GM19372 (cell line): ENCODE data around the gene ARHGAP5.
"Not testable (repeated sequence)": the region's sequence is repeated elsewhere in the genome, so short reads cannot be mapped to it uniquely, and the experiment has no call there.

Source experiments
- ATAC-seq: cut with Tn5 transposase; IDR thresholded peaks from one replicate; pipeline ENCODE4 v1.9.1; 2021; ENCODE audit warnings: mild to moderate bottlenecking, low read depth, moderate library complexity; ENCODE audit not compliant: unreplicated experiment

Gene ARHGAP5

GRCh38 chr14:32104308-32104707 lies 27.2 kb downstream of the ARHGAP5 start:
- ATAC-seq = no peak

- ATAC-seq = no peak
Measured at GRCh38 chr14:32104803-32105202, 27.7 kb downstream of the ARHGAP5 start.

- ATAC-seq = no peak
Measured at GRCh38 chr14:32109676-32110547, 32.8 kb downstream of the ARHGAP5 start.

GRCh38 chr14:32110548-32110896 lies 33.4 kb downstream of the ARHGAP5 start:
- ATAC-seq = no peak

- no peak for ATAC-seq
Measured at GRCh38 chr14:32121536-32121935, 44.4 kb downstream of the ARHGAP5 start.

- no peak for ATAC-seq
Measured at GRCh38 chr14:32121948-32122347, 44.8 kb downstream of the ARHGAP5 start.

GRCh38 chr14:32126899-32127730 lies 50.0 kb downstream of the ARHGAP5 start:
- not testable (repeated sequence) for ATAC-seq

- ATAC-seq = not testable (repeated sequence)
Measured at GRCh38 chr14:32127731-32128654, 50.9 kb downstream of the ARHGAP5 start.

GRCh38 chr14:32128703-32129102 lies 51.6 kb downstream of the ARHGAP5 start:
- no peak for ATAC-seq

- no peak for ATAC-seq
Measured at GRCh38 chr14:32129124-32129523, 52.0 kb downstream of the ARHGAP5 start.

GRCh38 chr14:32131689-32132088 lies 54.6 kb downstream of the ARHGAP5 start:
- ATAC-seq = not testable (repeated sequence)

- no peak for ATAC-seq
Measured at GRCh38 chr14:32134448-32135097, 57.5 kb downstream of the ARHGAP5 start.

- ATAC-seq = no peak
Measured at GRCh38 chr14:32136027-32136825, 59.1 kb downstream of the ARHGAP5 start.

GRCh38 chr14:32137313-32137712 lies 60.2 kb downstream of the ARHGAP5 start:
- ATAC-seq = no peak

- ATAC-seq = no peak
Measured at GRCh38 chr14:32137892-32138291, 60.8 kb downstream of the ARHGAP5 start.

- no peak for ATAC-seq
Measured at GRCh38 chr14:32142341-32142740, 65.2 kb downstream of the ARHGAP5 start.

GRCh38 chr14:32142754-32143437 lies 65.8 kb downstream of the ARHGAP5 start:
- ATAC-seq = no peak

GRCh38 chr14:32150392-32150791 lies 73.3 kb downstream of the ARHGAP5 start:
- no peak for ATAC-seq

GRCh38 chr14:32166029-32166428 lies 88.9 kb downstream of the ARHGAP5 start:
- ATAC-seq = no peak
